Choroid plexus epithelial cell (primary cell): ENCODE results near the gene RUSC1.

Source experiments
- DNase-seq: peaks from one replicate; pipeline ENCODE4 v3.0.0-alpha.2; 2010; ENCODE audit warnings: low read depth
- H3K4me3 ChIP-seq: 2 replicates; pipeline ENCODE4 v1.5.1; 2011; ENCODE audit warnings: low read depth, mild to moderate bottlenecking, control low read depth, low read length, moderate library complexity
- CTCF ChIP-seq: conservative IDR thresholded peaks from 2 replicates; pipeline ENCODE4 v1.5.1; 2011; ENCODE audit warnings: low read depth, mild to moderate bottlenecking, control low read depth, inconsistent platforms, low read length, moderate library complexity

The RUSC1 gene

GRCh38 chr1:155278689-155279160 is 42.0 kb upstream of the RUSC1 start:
- DNase-seq: no peak
- no peak overlapping the region for H3K4me3 ChIP-seq
- TF ChIP-seq CTCF: no peak

GRCh38 chr1:155279268-155279667 is 41.4 kb upstream of the RUSC1 start:
- H3K4me3 ChIP-seq: no peak overlapping the region
- TF ChIP-seq CTCF: no peak
- no peak for DNase-seq

GRCh38 chr1:155282488-155283091 is 38.1 kb upstream of the RUSC1 start:
- DNase-seq: no peak
- no peak for TF ChIP-seq CTCF
- H3K4me3 ChIP-seq: no peak overlapping the region

- H3K4me3 ChIP-seq: no peak overlapping the region
- no peak for TF ChIP-seq CTCF
- DNase-seq: no peak
Observed at GRCh38 chr1:155284476-155284875, 36.2 kb upstream of the RUSC1 start.

DNA sequence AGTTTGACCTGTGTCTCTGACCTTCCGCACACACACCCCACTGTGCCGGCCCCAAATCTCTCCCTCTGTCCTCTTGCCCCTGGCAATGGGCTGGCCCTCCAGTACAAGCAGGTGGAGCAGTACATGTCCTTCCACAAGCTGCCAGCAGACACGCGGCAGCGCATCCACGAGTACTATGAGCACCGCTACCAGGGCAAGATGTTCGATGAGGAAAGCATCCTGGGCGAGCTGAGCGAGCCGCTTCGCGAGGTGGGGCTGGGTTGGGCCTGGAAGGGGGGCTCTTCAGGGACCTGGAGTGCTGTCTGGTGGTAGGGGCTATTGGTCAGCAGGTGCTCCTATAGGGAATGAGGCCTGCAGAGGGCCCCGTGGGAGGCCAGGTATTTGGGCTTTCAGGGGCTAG is 35.6 kb upstream of the RUSC1 start:
- no peak for DNase-seq
- H3K4me3 ChIP-seq: no peak overlapping the region
- TF ChIP-seq CTCF: no peak

GRCh38 chr1:155285631-155286044 is 35.1 kb upstream of the RUSC1 start:
- no peak for DNase-seq
- no peak for TF ChIP-seq CTCF
- H3K4me3 ChIP-seq: no peak overlapping the region

DNA sequence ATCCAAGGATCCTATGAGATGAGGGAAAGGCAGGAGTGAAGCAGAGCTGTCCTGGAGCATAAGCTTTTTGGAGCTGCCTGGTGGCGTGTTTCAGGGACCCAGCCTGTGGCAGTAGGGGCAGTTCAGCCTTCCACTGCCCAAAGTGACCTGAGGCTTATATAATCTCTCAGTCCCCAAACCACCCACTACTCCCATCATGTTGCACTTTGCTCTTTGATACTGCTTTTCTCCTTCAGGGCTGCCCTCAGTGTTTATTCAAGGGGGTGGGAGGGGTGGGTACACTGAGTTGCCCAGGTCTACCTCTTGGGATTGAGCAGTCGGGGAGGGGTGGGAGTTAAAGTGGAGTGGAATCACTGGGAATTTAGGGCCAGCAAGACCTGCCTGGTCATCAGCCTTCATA is 34.1 kb upstream of the RUSC1 start:
- H3K4me3 ChIP-seq: no peak overlapping the region
- TF ChIP-seq CTCF: no peak
- no peak for DNase-seq
